Lower leg skin (tissue), 3 donors: ENCODE data around the gene CREB3.

Source experiments
- CTCF ChIP-seq, 3 donors: fragments of 450-650 bp; IDR thresholded peaks; one replicate each; pipeline ENCODE4 v1.5.1; 2016; ENCODE audit warnings: antibody characterized with exemption in 3 of 3, mild to moderate bottlenecking in 3 of 3, moderate library complexity in 2 of 3
- POLR2A ChIP-seq, 2 donors: fragments of 450-650 bp; IDR thresholded peaks; one replicate each; pipeline ENCODE4 v1.6.1; 2016 to 2017; ENCODE audit warnings: antibody characterized with exemption in 2 of 2, mild to moderate bottlenecking in 1 of 2, moderate library complexity in 1 of 2

DNA sequence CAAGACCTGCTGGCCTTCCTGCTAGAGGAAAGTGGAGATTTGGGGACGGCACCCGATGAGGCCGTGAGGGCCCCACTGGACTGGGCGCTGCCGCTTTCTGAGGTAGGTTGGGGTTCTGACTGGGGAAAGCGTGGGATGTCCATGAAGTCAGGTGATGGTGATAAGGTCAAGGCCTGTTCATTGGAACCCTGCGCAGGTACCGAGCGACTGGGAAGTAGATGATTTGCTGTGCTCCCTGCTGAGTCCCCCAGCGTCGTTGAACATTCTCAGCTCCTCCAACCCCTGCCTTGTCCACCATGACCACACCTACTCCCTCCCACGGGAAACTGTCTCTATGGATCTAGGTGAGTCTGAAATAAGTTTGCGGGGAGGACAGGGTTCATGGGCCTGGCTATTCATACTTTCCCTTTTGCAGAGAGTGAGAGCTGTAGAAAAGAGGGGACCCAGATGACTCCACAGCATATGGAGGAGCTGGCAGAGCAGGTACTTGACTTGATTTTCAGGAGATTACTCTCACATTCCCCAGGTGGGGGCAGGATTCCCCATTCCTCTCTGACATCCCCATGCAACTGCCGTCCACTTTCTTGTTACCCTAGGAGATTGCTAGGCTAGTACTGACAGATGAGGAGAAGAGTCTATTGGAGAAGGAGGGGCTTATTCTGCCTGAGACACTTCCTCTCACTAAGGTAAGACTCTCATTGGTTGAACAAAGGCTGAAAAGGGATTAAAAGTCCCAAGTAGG is 505 bp downstream of the CREB3 start:
- TF ChIP-seq CTCF (IDR thresholded peaks at IDR 0.05) (no peak), POLR2A (IDR thresholded peaks at IDR 0.05) (no peak)
